ENCODE measurements around the gene OR2A5.

OR2A5 gene

DNA sequence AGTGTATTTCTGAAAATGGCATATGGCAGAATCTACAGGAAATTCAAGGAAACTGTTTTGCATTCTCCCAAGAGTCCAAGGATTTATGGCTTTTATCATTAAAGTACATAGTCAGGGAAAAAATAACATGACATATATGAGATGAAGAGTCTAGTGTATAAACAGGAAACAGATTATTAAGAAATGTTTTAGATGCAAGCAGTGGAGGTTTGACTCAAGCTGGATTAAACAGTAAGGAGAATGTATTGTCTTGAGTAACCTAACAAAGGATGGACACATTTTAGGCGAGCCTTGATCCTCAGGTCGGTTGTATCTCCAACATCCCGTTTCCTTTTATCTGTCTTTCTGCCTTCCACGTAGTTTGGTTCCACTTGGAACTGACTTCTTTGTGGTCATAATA, 30.7 kb upstream of the OR2A5 start:
- Histone ChIP-seq H3K36me3 (ENCODE audit: insufficient read depth, low read length) (no peaks in the 10 kb centered on the region), H3K9me2 (ENCODE audit: low read depth, low read length) (no peaks in the 10 kb centered on the region), H3K4me2 (ENCODE audit: low read length) (no peak overlapping the region), H3K4me3 (ENCODE audit: low read depth, low read length, poor library complexity, severe bottlenecking) (no peak overlapping the region), H3K79me2 (ENCODE audit: insufficient read depth, low read length) (no peaks in the 10 kb centered on the region), H3K27me3 (ENCODE audit: insufficient read depth, low read length) (no peaks in the 10 kb centered on the region), H3F3A (ENCODE audit: insufficient read depth, low read length) (no peaks in the 10 kb centered on the region), H3K9ac (ENCODE audit: low read length) (no peak overlapping the region), H2AFZ (ENCODE audit: low read length) (no peak overlapping the region), H3K9me3 (ENCODE audit: low read length) (no peaks in the 10 kb centered on the region), H3K4me1 (ENCODE audit: insufficient read depth, low read length, severe bottlenecking) (no peaks in the 10 kb centered on the region), H4K20me1 (ENCODE audit: insufficient read depth, low read length) (no peaks in the 10 kb centered on the region), H3K27ac (ENCODE audit: low read depth, low read length, poor library complexity, severe bottlenecking) (no peak overlapping the region)
- no peak for TF ChIP-seq EZH2 (IDR thresholded peaks at IDR 0.05; ENCODE audit: borderline replicate concordance, low read length)
- TF ChIP-seq, protein P1, sequence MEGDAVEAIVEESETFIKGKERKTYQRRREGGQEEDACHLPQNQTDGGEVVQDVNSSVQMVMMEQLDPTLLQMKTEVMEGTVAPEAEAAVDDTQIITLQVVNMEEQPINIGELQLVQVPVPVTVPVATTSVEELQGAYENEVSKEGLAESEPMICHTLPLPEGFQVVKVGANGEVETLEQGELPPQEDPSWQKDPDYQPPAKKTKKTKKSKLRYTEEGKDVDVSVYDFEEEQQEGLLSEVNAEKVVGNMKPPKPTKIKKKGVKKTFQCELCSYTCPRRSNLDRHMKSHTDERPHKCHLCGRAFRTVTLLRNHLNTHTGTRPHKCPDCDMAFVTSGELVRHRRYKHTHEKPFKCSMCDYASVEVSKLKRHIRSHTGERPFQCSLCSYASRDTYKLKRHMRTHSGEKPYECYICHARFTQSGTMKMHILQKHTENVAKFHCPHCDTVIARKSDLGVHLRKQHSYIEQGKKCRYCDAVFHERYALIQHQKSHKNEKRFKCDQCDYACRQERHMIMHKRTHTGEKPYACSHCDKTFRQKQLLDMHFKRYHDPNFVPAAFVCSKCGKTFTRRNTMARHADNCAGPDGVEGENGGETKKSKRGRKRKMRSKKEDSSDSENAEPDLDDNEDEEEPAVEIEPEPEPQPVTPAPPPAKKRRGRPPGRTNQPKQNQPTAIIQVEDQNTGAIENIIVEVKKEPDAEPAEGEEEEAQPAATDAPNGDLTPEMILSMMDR (IDR thresholded peaks at IDR 0.05; ENCODE audit: low read length) = no peak

DNA sequence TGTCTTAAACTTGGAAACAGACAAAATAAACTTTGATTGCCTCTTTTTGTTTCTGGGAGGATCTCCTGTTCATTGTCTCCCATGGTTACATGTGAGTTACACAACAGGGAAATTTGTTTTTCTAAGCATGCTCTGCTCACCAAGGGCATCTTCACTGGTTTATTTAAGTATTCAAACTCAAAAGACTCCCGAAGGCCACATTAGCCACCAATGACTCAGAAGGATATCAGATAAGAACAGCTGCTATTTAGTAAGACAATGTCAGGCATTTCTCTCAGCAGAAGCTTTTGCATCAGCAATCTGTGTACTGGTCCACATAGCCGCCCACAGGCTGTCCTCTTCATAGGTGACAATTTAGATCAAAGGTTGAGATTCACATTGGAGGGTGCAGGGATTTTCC, 29.3 kb upstream of the OR2A5 start:
- no peaks in the 10 kb centered on the region for H3K36me3 ChIP-seq (ENCODE audit: insufficient read depth, low read length)
- no peaks in the 10 kb centered on the region for H3K9me2 ChIP-seq (ENCODE audit: low read depth, low read length)
- H3K27me3 ChIP-seq (ENCODE audit: insufficient read depth, low read length) = no peaks in the 10 kb centered on the region
- no peaks in the 10 kb centered on the region for H3K79me2 ChIP-seq (ENCODE audit: insufficient read depth, low read length)
- no peak overlapping the region for H3K4me2 ChIP-seq (ENCODE audit: low read length)
- H3K4me1 ChIP-seq (ENCODE audit: insufficient read depth, low read length, severe bottlenecking) = no peaks in the 10 kb centered on the region
- no peak for TF ChIP-seq EZH2 (IDR thresholded peaks at IDR 0.05; ENCODE audit: borderline replicate concordance, low read length)
- TF ChIP-seq, protein P1 (IDR thresholded peaks at IDR 0.05; ENCODE audit: low read length) = no peak
- no peak overlapping the region for H2AFZ ChIP-seq (ENCODE audit: low read length)
- H3F3A ChIP-seq (ENCODE audit: insufficient read depth, low read length) = no peaks in the 10 kb centered on the region
- no peaks in the 10 kb centered on the region for H4K20me1 ChIP-seq (ENCODE audit: insufficient read depth, low read length)
- no peak overlapping the region for H3K4me3 ChIP-seq (ENCODE audit: low read depth, low read length, poor library complexity, severe bottlenecking)
- no peaks in the 10 kb centered on the region for H3K9me3 ChIP-seq (ENCODE audit: low read length)
- H3K27ac ChIP-seq (ENCODE audit: low read depth, low read length, poor library complexity, severe bottlenecking) = no peak overlapping the region
- no peak overlapping the region for H3K9ac ChIP-seq (ENCODE audit: low read length)

- no peaks in the 10 kb centered on the region for H3K9me3 ChIP-seq (ENCODE audit: low read length)
- no peaks in the 10 kb centered on the region for H3K36me3 ChIP-seq (ENCODE audit: insufficient read depth, low read length)
- H3K9me2 ChIP-seq (ENCODE audit: low read depth, low read length) = no peaks in the 10 kb centered on the region
- H3K4me2 ChIP-seq (ENCODE audit: low read length) = no peak overlapping the region
- H2AFZ ChIP-seq (ENCODE audit: low read length) = no peak overlapping the region
- H3K79me2 ChIP-seq (ENCODE audit: insufficient read depth, low read length) = no peaks in the 10 kb centered on the region
- no peak for TF ChIP-seq EZH2 (IDR thresholded peaks at IDR 0.05; ENCODE audit: borderline replicate concordance, low read length)
- TF ChIP-seq, protein P1 (IDR thresholded peaks at IDR 0.05; ENCODE audit: low read length) = no peak
- no peaks in the 10 kb centered on the region for H3K4me1 ChIP-seq (ENCODE audit: insufficient read depth, low read length, severe bottlenecking)
- no peak overlapping the region for H3K27ac ChIP-seq (ENCODE audit: low read depth, low read length, poor library complexity, severe bottlenecking)
- H3K9ac ChIP-seq (ENCODE audit: low read length) = no peak overlapping the region
- H3K4me3 ChIP-seq (ENCODE audit: low read depth, low read length, poor library complexity, severe bottlenecking) = no peak overlapping the region
- no peaks in the 10 kb centered on the region for H3F3A ChIP-seq (ENCODE audit: insufficient read depth, low read length)
- no peaks in the 10 kb centered on the region for H3K27me3 ChIP-seq (ENCODE audit: insufficient read depth, low read length)
- H4K20me1 ChIP-seq (ENCODE audit: insufficient read depth, low read length) = no peaks in the 10 kb centered on the region
Observed at GRCh38 chr7:144020340-144020739, 28.4 kb upstream of the OR2A5 start.

Measured in OCI-LY1 (cell line).